ENCODE data around the gene GK. TPM values are rescaled to one million over a fixed set of nuclear protein-coding genes. Genes with fewer than 3 reads are reported as not detected.

Gene GK
- total and polyA plus RNA-seq, 9 of the 15 experiments (the other 6 are each of a cell fraction or from before 2014, with no cell fraction given), result 8.0 to 15.7 (median 12.4) TPM

GRCh38 chrX:30679369-30679768 is 26.1 kb downstream of the GK start:
- Histone ChIP-seq H3K9ac (ENCODE audit: insufficient read depth in 1 of 2, low read depth in 2 of 2, low read length in 2 of 2) (no peak overlapping the region), H3K4me2 (ENCODE audit: insufficient read depth, low read length) (no peak overlapping the region), H3K27me3 (ENCODE audit: control insufficient read depth in 2 of 2, insufficient read depth in 2 of 2, low read length in 2 of 2) (no peaks in the 10 kb centered on the region), H3K4me3 (no peak overlapping the region), H3K9me1 (ENCODE audit: control insufficient read depth, insufficient read depth, low read length) (no peaks in the 10 kb centered on the region), H3K79me2 (ENCODE audit: control insufficient read depth, insufficient read depth, low read length) (no peaks in the 10 kb centered on the region), H3K9me3 (replicated peaks; ENCODE audit: control insufficient read depth, insufficient read depth, low read depth, low read length) (no peaks in the 10 kb centered on the region), H3K27ac (ENCODE audit: extremely low read depth, low read depth, low read length) (no peak overlapping the region), H3K4me1 (replicated peaks in 1 of 2; ENCODE audit: control insufficient read depth in 2 of 2, insufficient read depth in 2 of 2, low read length in 2 of 2) (peaks cover 0 to 6% of the 10 kb centered on the region in 2 experiments; a peak in 2 of 5 replicates), H3K36me3 (ENCODE audit: control insufficient read depth, insufficient read depth, low read length) (no peaks in the 10 kb centered on the region), H4K20me1 (replicated peaks; ENCODE audit: control insufficient read depth, insufficient read depth, low read length) (no peaks in the 10 kb centered on the region), H2AFZ (ENCODE audit: low read depth, low read length) (no peak overlapping the region)
- no peak for DNase-seq (ENCODE audit: extremely low read depth in 1 of 4, low spot score in 3 of 4)
- intact Hi-C loops (cut with micrococcal nuclease), result no loop called here
- no peak for ATAC-seq
- WGBS (ENCODE audit: insufficient coverage, low coverage, missing lambda C conversion rate), result 81% methylated on average over 6 of the region's 6 CpGs
- TF ChIP-seq BRF2 (IDR thresholded peaks at IDR 0.05; ENCODE audit: borderline replicate concordance, insufficient read depth, insufficient read length) (no peak), ZNF584 (CRISPR knock-in tag; IDR thresholded peaks at IDR 0.05; ENCODE audit: low read depth) (no peak), ETS1 (conservative IDR thresholded peaks at IDR 0.05; ENCODE audit: control insufficient read depth, low read depth, low read length) (no peak), LARP7 (IDR thresholded peaks at IDR 0.05) (no peak), TCF3 (CRISPR knock-in tag; IDR thresholded peaks at IDR 0.05) (no peak), MNT (conservative IDR thresholded peaks at IDR 0.05) (no peak), SOX6 (IDR thresholded peaks at IDR 0.05) (no peak), HDAC6 (IDR thresholded peaks at IDR 0.05; ENCODE audit: low read depth, low read length) (no peak), DPF2 (IDR thresholded peaks at IDR 0.05) (no peak), ZNF785 (CRISPR knock-in tag; IDR thresholded peaks at IDR 0.05) (no peak), STAT5A (IDR thresholded peaks at IDR 0.05; ENCODE audit: borderline replicate concordance, low read length) (no peak), ZNF175 (CRISPR knock-in tag; IDR thresholded peaks at IDR 0.05; ENCODE audit: low read depth) (no peak), PATZ1 (CRISPR knock-in tag; IDR thresholded peaks at IDR 0.05; ENCODE audit: borderline replicate concordance) (no peak)
- in situ Hi-C loops (cut with MboI), result no loop called here
- BruUV-seq (replicated peaks), result no TSS peak
- FAIRE-seq, result no peak
- POLR2A ChIA-PET, result no interaction called here
- CTCF ChIA-PET (ENCODE audit: low intra/inter-chr PET ratio), result no interaction called here

Measured in K562 (cell line).